PC-9 (cell line): ENCODE results near the gene XIRP2. TPM values are rescaled to one million over a fixed set of nuclear protein-coding genes. Genes with fewer than 3 reads are reported as not detected.

Source experiments
- BruUV-seq: library from RNA; stranded (reverse); fragments of 400-500 nt; replicated peaks from 2 replicates; lab custom pipeline; 2021; lab: Mats Ljungman, UMichigan
- CTCF ChIA-PET: fragments of 300-600 bp; sonication (Branson Sonifier 250); formaldehyde crosslinking; loops from one replicate; lab custom pipeline; 2022; ENCODE audit warnings: antibody characterized with exemption; lab: Charles Lee
- POLR2A ChIA-PET: fragments of 300-600 bp; sonication (Branson Sonifier 250); formaldehyde crosslinking; loops from one replicate; lab custom pipeline; 2022; ENCODE audit warnings: antibody characterized with exemption; ENCODE audit not compliant: unreplicated experiment; lab: Charles Lee
- DNase-seq, 2 experiments: peaks; one replicate each; pipeline versions ENCODE4 v3.0.0 to v3.0.0-alpha.2; 2015 to 2022; ENCODE audit warnings: mixed read lengths in 1 of 2
- H2AFZ ChIP-seq: fragments of 200-600 bp; sonication (generic); 2 replicates; pipeline ENCODE4 v1.8.1; 2017; ENCODE audit warnings: antibody characterized with exemption
- H3F3A ChIP-seq: fragments of 200-600 bp; sonication (generic); 2 replicates; pipeline ENCODE4 v1.8.1; 2017; ENCODE audit warnings: antibody characterized with exemption, mild to moderate bottlenecking, low read depth; ENCODE audit not compliant: insufficient read depth
- H3K27ac ChIP-seq: fragments of 200-600 bp; sonication (generic); 2 replicates; pipeline ENCODE4 v1.6.1; 2016; ENCODE audit warnings: mixed run types
- H3K27me3 ChIP-seq: fragments of 200-600 bp; sonication (generic); 2 replicates; pipeline ENCODE4 v1.6.1; 2016; ENCODE audit warnings: low read depth, mixed run types; ENCODE audit not compliant: insufficient read depth
- H3K36me3 ChIP-seq: fragments of 200-600 bp; sonication (generic); 2 replicates; pipeline ENCODE4 v1.6.1; 2016; ENCODE audit warnings: low read depth, mixed run types
- H3K4me1 ChIP-seq: fragments of 200-600 bp; sonication (generic); replicated peaks from 2 replicates; pipeline ENCODE4 v1.6.1; 2016; ENCODE audit warnings: mixed run types; ENCODE audit not compliant: insufficient read depth
- H3K4me2 ChIP-seq: fragments of 200-600 bp; sonication (generic); 2 replicates; pipeline ENCODE4 v1.6.1; 2017; ENCODE audit warnings: mixed run types
- H3K4me3 ChIP-seq: fragments of 200-600 bp; sonication (generic); 2 replicates; pipeline ENCODE4 v1.6.1; 2016; ENCODE audit warnings: mixed run types
- H3K79me2 ChIP-seq: fragments of 200-600 bp; sonication (generic); 2 replicates; pipeline ENCODE4 v1.6.1; 2017; ENCODE audit warnings: low read depth, mixed run types
- H3K9me2 ChIP-seq: fragments of 200-600 bp; sonication (generic); 2 replicates; pipeline ENCODE4 v1.8.1; 2017; ENCODE audit warnings: mild to moderate bottlenecking; ENCODE audit not compliant: insufficient read depth
- H3K9me3 ChIP-seq: fragments of 200-600 bp; sonication (generic); 2 replicates; pipeline ENCODE4 v1.8.1; 2016; ENCODE audit warnings: low read depth; ENCODE audit not compliant: insufficient read depth
- H4K20me1 ChIP-seq: fragments of 200-600 bp; sonication (generic); 2 replicates; pipeline ENCODE4 v1.8.1; 2017; ENCODE audit not compliant: insufficient read depth
- EZH2 ChIP-seq: fragments of 200-600 bp; sonication (generic); IDR thresholded peaks from 2 replicates; pipeline ENCODE4 v1.8.0; 2017; ENCODE audit warnings: antibody characterized with exemption, low read depth
- intact Hi-C: fragments of 100-400 bp; cut with micrococcal nuclease; formaldehyde crosslinking; loops from one replicate; pipeline ENCODE4 v1.10.0; 2022; ENCODE audit not compliant: unreplicated experiment
- total RNA-seq: library from RNA; stranded (reverse); gene quantifications from 2 replicates; pipeline ENCODE4 v1.2.3, GENCODE V29; 2021
- TF ChIP-seq, protein P1 (sequence below): fragments of 200-600 bp; sonication (generic); conservative IDR thresholded peaks from 2 replicates; pipeline ENCODE4 v1.6.1; 2017; ENCODE audit warnings: mixed run types, antibody characterized with exemption, mild to moderate bottlenecking, moderate library complexity

Gene XIRP2
- total RNA-seq, 1 experiment from 2014 or later, result not detected

DNA sequence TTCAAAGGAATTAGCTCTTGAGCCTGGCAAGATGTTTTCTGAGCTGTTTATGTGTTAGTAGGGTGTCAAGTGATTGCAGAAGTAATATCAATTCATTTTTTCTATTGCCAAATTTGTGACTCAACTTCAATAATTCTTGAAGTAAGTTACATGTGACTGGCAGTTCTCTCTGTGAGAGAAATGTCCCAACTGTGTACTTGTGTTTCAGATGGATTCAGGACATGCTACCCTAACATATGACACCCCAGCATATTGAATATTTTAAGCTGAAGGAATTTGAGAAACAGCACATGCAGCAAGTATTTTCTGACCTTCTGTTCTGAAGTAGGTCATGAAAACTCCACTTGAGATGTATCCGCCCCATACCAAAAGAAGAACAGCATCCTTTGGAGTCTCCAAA lies 263.6 kb downstream of the XIRP2 start:
- no peak overlapping the region for H3K27ac ChIP-seq
- H3K9me2 ChIP-seq, result no peaks in the 10 kb centered on the region
- H3K9me3 ChIP-seq, result no peaks in the 10 kb centered on the region
- intact Hi-C loops, result no loop called here
- no peaks in the 10 kb centered on the region for H3K79me2 ChIP-seq
- no peak for DNase-seq
- no peak for TF ChIP-seq EZH2
- TF ChIP-seq, protein P1, sequence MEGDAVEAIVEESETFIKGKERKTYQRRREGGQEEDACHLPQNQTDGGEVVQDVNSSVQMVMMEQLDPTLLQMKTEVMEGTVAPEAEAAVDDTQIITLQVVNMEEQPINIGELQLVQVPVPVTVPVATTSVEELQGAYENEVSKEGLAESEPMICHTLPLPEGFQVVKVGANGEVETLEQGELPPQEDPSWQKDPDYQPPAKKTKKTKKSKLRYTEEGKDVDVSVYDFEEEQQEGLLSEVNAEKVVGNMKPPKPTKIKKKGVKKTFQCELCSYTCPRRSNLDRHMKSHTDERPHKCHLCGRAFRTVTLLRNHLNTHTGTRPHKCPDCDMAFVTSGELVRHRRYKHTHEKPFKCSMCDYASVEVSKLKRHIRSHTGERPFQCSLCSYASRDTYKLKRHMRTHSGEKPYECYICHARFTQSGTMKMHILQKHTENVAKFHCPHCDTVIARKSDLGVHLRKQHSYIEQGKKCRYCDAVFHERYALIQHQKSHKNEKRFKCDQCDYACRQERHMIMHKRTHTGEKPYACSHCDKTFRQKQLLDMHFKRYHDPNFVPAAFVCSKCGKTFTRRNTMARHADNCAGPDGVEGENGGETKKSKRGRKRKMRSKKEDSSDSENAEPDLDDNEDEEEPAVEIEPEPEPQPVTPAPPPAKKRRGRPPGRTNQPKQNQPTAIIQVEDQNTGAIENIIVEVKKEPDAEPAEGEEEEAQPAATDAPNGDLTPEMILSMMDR, result no peak
- no peak overlapping the region for H2AFZ ChIP-seq
- H3K27me3 ChIP-seq, result no peaks in the 10 kb centered on the region
- ChIA-PET CTCF (no interaction called here), POLR2A (no interaction called here)
- no TSS peak for BruUV-seq
- no peaks in the 10 kb centered on the region for H4K20me1 ChIP-seq
- H3K4me3 ChIP-seq, result no peak overlapping the region
- H3F3A ChIP-seq, result no peaks in the 10 kb centered on the region
- no peak overlapping the region for H3K4me2 ChIP-seq
- H3K36me3 ChIP-seq, result no peaks in the 10 kb centered on the region
- H3K4me1 ChIP-seq, result no peaks in the 10 kb centered on the region

DNA sequence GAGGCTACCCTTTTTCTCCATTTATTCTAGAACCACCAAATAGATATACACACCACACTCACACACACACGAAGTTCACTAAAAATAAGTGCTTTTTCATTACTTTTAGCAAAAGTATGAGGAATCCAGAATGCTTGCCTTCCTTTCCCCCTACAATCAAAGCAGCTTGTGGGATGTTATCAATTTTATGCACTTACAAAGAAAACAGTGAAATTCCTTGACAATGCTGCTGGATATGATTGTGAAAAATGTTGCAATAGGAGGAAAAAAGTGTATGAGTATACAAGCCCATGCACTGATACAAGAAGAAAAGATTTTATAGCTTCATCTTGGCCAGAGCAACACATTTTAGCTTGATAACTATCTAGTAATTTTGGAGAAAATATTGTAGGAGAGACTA lies 269.2 kb downstream of the XIRP2 start:
- H3K9me2 ChIP-seq, result no peaks in the 10 kb centered on the region
- no peak overlapping the region for H3K27ac ChIP-seq
- CTCF ChIA-PET, result no interaction called here
- intact Hi-C loops, result no loop called here
- no peaks in the 10 kb centered on the region for H4K20me1 ChIP-seq
- no peak for DNase-seq
- POLR2A ChIA-PET, result no interaction called here
- H3K79me2 ChIP-seq, result no peaks in the 10 kb centered on the region
- no peaks in the 10 kb centered on the region for H3K4me1 ChIP-seq
- TF ChIP-seq, protein P1, result no peak
- no peak for TF ChIP-seq EZH2
- no peaks in the 10 kb centered on the region for H3K27me3 ChIP-seq
- no peak overlapping the region for H3K4me2 ChIP-seq
- no peaks in the 10 kb centered on the region for H3F3A ChIP-seq
- H3K36me3 ChIP-seq, result no peaks in the 10 kb centered on the region
- BruUV-seq, result no TSS peak
- no peaks in the 10 kb centered on the region for H3K9me3 ChIP-seq
- no peak overlapping the region for H2AFZ ChIP-seq
- no peak overlapping the region for H3K4me3 ChIP-seq

DNA sequence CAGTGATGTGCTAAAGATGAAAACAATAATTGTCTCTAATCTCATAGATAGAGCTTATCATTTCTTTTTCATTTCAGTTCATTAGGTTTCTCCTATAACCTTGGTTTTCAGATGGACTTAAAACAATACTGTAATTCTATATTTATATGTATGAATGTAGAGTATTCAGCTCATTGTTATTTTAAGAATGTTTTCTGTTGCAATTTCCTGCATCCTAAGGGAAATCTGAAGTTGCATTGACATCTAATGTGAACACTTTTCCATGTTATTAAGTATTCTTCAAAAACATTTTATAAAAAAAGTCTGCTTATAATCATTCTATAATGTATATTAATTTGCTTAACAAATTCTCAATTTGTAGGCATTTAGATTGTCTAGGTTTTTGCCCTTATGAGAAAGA lies 288.9 kb downstream of the XIRP2 start:
- H2AFZ ChIP-seq, result no peak overlapping the region
- no peaks in the 10 kb centered on the region for H4K20me1 ChIP-seq
- no peaks in the 10 kb centered on the region for H3K36me3 ChIP-seq
- H3K4me3 ChIP-seq, result no peak overlapping the region
- intact Hi-C loops, result no loop called here
- DNase-seq, result no peak
- no peaks in the 10 kb centered on the region for H3F3A ChIP-seq
- no TSS peak for BruUV-seq
- TF ChIP-seq, protein P1, result no peak
- TF ChIP-seq EZH2, result no peak
- ChIA-PET CTCF (no interaction called here), POLR2A (no interaction called here)
- H3K27me3 ChIP-seq, result no peaks in the 10 kb centered on the region
- no peaks in the 10 kb centered on the region for H3K79me2 ChIP-seq
- H3K4me1 ChIP-seq, result no peaks in the 10 kb centered on the region
- H3K27ac ChIP-seq, result no peak overlapping the region
- H3K9me3 ChIP-seq, result no peaks in the 10 kb centered on the region
- H3K4me2 ChIP-seq, result no peak overlapping the region
- no peaks in the 10 kb centered on the region for H3K9me2 ChIP-seq
